GM19455 (cell line): Measurements from ENCODE around the gene VCAN.
"Not testable (repeated sequence)": the region's sequence is repeated elsewhere in the genome, so short reads cannot be mapped to it uniquely, and the experiment has no call there.

ENCODE experiments used
- ATAC-seq: cut with Tn5 transposase; IDR thresholded peaks from one replicate; pipeline ENCODE4 v1.9.1; 2021; ENCODE audit not compliant: unreplicated experiment

Gene VCAN

GRCh38 chr5:83471405-83472212, at the start of gene VCAN:
Gene VCAN, plus strand, starts transcription at chr5:83471744. Its CDS starts 11,775 bp downstream, at chr5:83483519.
- no peak for ATAC-seq

DNA sequence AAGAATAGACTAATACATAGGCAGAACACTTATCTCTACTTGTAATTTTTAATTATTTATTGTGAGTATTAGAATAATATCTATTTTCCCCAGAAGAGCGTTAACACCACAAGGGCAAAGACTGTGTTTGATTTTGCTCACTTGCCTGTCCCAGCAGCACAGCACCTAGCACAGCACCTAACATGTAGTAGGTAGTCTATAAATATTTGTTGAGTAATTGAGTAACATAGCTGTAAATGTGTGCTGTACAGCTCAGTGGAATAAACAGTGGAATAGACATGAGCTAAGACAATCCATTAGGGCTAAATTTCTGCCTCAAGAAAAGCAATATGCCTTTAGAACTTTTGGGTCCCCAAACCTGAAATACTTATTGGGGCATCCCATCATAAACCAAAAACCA, 49.3 kb upstream of the VCAN start:
- no peak for ATAC-seq

GRCh38 chr5:83426855-83427254, 44.7 kb upstream of the VCAN start:
- ATAC-seq = no peak

GRCh38 chr5:83428126-83428525, 43.4 kb upstream of the VCAN start:
- ATAC-seq = no peak

DNA sequence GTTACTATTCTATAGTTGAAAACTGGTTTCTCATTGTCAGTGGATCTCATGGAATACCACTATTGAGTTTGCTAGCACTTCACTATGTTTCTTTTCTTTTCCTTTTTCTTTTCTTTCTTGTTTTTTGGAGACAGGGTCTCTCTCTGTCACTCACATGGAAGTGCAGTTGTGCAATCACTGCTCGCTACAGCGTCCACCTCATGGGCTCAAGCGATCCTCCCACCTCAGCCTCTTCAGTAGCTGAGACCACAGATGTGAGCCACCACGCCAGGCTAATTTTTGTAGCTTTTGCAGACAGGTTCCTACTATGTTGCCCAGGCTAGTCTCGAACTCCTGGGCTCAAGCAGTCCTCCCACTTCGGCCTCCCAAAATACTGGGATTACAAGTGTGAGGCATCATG, 42.7 kb upstream of the VCAN start:
- no peak for ATAC-seq

DNA sequence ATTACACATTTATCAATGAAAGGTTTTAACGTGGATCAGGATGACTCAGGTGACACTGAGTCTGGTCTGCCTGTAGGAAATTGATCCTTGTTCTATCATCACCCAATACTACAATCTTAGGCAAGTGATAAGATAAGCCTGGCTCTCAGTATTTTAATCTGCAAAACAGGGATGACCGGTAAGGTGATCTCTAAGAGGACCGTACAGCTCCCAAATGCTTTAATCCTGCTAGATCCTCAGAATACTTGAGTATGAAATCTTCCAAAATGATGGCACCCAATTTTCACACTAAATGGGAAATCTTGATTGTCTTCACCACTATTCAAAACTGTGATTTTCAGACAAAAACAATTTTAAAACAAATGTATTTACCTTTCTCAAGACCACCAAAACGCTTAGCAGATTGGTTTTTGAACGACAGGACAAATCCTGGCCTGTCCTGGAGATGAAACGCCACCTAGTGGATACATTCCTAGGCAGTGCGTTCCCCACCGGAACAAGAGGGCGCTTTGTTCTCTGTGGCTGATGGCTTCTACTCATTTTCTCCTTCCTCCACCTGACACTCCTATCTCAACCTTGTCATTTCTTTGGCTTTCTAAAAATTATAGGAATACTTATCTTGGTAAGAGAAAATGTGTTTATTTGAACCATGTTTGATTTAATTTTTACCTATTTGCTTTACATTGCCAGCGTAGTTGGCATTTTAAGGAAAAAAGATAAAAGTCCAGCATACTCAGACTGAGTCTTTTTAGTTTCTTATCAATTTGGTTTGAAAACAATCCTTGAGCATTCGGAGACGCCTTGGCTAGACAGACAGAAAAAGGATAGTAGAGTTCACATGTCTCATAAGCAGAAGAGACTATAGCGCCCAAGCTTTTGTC, 41.2 kb upstream of the VCAN start:
- peak; percentile 79 for ATAC-seq

- ATAC-seq = no peak
These were observed 37.7 kb upstream of the VCAN start for GRCh38 chr5:83433891-83434290.

GRCh38 chr5:83434946-83435345, 36.6 kb upstream of the VCAN start:
- ATAC-seq = no peak

DNA sequence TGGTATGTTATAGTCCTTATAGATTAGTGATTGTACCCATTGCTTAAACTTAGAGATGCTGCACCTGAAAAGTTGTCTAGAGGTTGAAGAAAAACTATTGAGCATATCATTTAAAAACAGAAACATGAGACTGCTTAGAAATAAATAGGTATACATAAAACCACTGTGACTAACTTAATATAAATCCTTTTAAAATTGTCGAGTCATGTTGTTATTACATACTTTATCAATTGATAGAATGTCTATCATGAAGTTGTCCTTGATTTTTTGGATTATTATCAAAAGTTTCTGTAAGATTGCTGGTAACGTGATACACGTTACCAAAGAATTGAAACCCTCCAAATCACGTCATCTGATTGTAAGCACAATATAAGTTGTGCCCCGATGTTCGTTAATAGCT, 35.3 kb upstream of the VCAN start:
- no peak for ATAC-seq

GRCh38 chr5:83437697-83438096, 33.8 kb upstream of the VCAN start:
- not testable (repeated sequence) for ATAC-seq

DNA sequence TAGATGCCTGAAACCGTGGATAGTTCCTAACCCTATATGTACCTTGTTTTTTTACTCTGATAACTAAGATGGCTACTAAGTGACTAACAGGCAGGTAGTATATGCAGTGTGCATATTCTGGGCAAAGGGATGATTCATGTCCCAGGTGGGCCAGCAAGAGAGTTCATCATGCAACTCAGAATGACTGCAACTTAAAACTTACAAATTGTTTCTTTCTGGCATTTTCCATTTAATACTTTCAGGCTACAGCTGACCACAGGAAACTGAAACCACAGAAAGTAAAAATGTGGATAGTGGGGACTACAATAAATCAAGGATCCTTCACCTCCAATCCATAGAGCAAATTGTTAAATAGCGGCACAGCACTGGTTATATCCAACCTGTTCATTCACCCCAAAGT, 30.7 kb upstream of the VCAN start:
- no peak for ATAC-seq

GRCh38 chr5:83441747-83442146, 29.8 kb upstream of the VCAN start:
- ATAC-seq = no peak

- ATAC-seq = no peak
These were observed 28.0 kb upstream of the VCAN start for GRCh38 chr5:83443534-83443933.

GRCh38 chr5:83444445-83444844, 27.1 kb upstream of the VCAN start:
- no peak for ATAC-seq

GRCh38 chr5:83446253-83446947, 25.1 kb upstream of the VCAN start:
- ATAC-seq = no peak

DNA sequence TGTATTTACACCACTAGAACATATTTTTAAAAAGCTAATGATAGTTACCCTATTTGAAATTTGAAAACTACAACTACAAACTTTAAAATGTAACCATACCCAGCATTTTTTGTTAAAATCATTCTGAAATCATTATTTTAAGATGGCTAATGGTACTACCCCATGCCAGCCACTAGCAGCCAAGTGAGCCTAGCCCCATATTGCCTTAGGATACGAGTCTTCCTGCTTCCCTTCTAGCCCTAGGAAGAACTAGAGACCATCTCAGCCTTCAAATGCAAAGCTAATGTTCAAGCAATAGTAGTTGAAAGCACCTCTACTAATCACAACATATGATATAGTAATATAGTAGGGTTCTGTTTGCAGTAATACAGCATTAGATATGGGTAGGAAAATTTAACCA, 24.0 kb upstream of the VCAN start:
- ATAC-seq = no peak

DNA sequence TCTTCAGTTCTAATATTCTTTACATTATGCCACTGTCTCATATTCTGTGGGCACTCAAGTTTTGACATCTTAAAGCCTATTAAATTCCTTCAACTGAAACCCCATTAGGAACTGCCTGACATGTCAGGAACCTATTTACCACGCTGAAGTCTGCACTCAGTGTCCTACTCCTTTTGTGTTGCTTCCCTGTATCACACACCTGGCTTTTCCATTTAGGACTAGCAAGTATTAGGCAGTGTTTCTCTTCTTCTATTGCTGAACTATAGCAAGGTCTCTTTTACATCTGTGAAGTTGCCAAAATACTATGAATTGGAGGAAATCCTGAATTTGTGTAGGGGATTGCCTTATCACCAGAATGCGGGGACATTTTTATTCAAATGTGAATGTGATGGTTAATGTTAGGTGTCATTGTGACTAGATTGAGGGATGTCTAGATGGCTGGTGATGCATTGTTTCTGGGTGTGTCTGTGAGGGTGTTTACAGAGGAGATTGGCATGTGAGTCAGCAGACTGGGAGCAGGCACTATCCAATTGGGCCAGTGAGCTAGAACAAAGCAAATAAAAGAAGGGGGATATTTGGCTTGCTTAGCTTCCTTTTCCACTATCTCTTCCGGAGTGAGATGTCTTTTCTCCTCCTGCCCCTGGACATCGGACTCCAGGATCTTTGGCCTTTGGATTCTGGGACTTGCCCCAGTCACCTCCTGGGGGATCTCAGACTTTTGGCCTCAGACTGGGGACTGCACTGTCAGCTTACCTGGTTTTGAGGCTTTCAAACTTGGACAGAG, 21.2 kb upstream of the VCAN start:
- no peak for ATAC-seq

GRCh38 chr5:83450967-83451248, 20.6 kb upstream of the VCAN start:
- no peak for ATAC-seq

DNA sequence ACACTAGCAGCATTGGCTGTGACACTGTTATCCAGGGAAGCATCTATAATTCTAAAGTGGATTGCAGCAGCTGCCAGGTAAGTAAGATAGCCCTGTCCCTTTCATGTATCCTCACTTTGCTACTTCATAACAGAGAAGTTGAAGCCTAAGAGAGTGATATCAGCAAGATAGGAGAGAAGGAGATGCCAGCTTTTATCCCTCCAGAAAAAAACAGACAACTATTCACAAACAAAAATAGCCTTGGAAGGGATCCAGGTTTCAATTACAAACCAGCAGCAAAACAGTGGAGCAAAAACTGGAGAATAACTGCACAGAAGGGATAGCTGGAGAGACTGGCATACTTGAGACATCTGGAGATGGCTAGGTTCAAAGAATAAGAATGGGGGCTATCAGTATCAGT, 19.6 kb upstream of the VCAN start:
- ATAC-seq = no peak

GRCh38 chr5:83453937-83454336, 17.6 kb upstream of the VCAN start:
- ATAC-seq = no peak

DNA sequence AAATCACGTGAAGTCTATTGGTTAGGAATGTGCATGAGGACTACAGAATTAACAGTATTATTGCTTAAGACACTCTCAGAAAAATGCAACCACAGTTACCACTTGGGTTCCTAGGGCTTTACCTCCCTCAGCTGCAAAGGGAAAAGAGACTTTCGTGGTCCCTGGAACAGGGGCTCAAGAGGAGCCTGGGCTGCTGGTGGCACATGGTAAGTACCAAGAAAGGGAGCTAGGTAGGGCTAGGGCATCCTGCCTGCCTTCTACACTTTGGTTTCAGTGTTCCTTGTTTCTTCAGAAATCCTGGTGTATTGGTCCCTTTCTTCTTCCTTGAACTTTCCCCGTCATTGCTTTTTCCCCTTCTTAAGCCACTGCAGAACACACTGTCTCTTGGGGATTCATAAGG, 7.3 kb upstream of the VCAN start:
- no peak for ATAC-seq
